DLD1 (cell line): ENCODE results near the gene ZSCAN12.
"Not testable (repeated sequence)": the region's sequence is repeated elsewhere in the genome, so short reads cannot be mapped to it uniquely, and the experiment has no call there.

ENCODE experiments used
- in situ Hi-C: cut with HindIII; loops from 2 replicates; pipeline ENCODE4 v1.10.0; 2017; ENCODE audit warnings: low sequenced_read_pairs

Gene ZSCAN12

DNA sequence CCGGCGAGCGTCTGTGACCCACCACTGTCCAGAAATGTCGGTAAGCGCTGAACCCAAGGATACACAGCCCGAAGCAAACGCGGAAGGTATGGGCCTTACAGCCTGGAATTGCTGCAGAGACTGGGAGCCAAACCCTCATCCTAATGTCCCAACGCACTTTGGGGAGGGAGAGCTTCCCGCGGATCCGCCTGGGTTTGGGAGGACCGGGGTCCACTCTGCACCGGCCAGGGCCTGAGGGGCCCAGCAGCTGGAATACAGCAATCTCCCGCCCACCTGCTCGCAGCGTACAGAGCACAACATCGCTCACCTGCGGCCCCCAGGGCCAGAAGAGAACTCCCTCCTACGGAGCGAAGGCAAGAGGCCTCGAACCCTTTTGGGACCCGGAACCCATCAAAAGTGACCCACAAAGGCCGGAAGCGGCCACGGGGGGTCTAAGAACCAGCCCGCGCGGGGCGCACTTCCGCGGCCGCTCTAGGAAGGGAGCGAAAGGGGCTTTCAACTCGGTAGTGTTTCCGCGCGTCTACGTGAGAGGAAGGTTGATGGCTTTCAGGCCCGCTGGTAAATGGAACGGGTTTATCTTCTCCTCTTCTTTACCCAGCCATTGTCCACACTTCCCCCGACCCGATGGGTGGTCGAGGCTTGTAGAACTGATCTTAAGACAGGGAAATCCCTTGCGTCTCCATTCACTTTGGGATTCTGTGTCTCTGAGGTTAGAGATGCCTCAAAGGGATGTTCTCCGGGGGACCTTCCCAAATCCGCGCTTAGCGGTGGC lies at the start of gene ZSCAN12:
ZSCAN12 (minus strand) TSS at position 398 of the 772 bp plus-strand sequence. CDS start 1,342 bp downstream, outside the sequence.
- in situ Hi-C loops = no loop called here

DNA sequence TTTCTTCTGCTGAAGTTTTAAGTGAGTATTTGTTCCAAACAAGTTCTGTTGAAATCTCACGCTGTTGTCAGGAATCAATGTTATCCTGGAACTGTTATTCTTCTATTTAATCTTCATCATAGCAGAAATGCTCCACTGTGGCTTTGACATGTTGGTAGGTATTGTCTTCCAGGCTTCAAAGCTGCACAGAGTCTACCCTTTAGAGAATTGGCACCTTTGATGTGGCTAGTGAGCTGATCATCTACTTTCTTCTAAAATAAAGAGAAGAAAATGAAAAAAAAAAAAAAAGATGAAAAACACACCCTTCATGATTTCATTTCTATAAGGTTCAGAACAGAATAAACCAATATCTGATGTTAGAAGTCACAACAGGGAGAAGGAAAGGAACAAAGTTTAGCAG lies 49.5 kb upstream of the ZSCAN12 start:
- in situ Hi-C loops = no loop called here

DNA sequence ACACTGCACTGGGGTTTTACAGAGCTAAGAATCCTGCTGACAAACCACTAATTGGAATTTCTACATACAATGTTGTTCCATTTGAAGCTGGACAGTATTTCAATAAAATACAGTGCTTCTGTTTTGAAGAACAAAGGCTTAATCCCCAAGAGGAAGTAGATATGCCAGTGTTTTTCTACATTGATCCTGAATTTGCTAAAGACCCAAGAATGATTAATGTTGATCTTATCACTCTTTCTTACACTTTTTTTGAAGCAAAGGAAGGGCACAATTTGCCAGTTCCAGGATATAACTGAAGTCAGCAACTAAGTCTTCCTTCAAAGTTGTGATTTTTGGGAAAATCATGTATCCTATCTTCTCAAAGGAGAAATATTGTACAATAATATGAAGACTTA lies 48.0 kb upstream of the ZSCAN12 start:
- in situ Hi-C loops = not testable (repeated sequence)

DNA sequence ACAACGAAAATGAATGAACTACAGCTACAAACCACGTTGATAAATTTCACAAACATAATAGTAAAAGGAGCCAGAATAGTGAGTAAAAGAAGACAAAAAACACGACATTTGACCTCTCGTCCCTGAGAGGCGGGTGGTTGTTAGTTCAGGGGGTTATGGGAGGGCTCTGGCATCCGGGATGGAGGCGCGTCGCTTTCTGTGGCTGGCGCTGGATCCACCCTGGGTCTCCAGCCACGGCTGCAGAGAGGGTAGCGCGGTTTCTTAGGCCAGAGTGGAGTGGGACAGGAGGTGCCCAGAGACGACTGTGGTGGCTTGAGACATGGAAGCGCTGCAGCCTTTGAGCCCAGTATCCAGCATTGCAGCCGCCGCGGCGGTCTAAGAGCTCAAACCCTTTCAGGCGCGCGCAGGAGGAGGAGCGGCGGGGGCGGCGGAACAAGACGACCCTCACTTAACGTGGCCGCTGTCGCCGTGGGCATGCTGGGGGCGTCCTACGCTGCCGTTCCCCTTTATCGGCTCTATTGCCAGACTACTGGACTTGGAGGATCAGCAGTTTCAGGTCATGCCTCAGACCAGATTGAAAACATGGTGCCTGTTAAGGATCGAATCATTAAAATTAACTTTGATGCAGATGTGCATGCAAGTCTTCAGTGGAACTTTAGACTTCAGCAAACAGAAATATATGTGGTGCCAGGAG lies 47.4 kb upstream of the ZSCAN12 start:
- in situ Hi-C loops = no loop called here

DNA sequence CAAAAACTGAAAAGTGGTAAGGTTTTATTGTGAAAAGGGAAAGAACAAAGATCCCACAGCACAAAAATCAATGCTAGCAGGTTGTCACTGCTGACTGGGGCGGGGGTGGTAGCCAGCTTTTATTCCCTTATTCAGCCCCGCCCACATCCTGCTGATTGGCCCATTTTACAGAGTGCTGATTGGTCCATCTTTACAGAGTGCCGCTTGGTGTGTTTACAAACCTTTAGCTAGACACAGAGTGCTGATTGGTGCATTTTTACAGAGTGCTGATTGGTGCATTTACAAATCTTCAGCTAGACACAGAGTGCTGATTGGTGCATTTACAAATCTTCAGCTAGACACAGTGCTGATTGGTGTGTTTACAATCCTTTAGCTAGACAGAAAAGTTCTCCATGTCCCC lies 45.2 kb upstream of the ZSCAN12 start:
- in situ Hi-C loops = not testable (repeated sequence)

DNA sequence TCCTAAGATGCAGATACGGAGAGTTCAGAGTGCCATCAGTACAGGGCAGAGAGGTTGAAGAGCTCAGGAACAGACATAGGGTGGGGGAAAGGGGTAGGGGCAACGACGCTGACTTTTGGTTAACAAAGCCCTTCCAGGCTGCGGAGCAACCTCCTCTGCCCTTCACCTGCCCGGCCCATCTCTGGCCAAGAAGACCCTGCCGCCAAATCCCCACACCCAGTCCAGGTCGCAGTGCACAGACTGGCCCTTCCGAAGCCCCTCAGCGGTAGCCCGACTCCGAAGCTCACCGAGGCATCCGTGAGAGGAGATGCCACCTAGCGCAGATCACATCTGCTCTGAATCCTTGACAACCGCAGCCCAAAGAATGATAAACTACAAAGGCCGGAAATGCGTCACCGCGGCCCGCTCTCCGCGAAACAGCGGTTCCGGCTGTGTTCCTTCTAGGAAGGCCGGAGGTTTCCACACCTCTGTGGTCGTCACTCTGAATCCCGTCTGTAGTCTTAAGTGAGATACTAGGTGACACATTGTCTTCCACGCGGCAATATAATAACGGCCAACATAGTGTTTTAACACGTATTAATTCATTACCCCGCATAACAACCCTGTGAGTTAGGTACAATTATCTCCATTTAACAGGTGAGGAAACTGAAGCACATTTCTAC lies 43.7 kb upstream of the ZSCAN12 start, which contains the start of gene ZSCAN23:
ZSCAN23 (minus strand) TSS at position 380 of the 662 bp plus-strand sequence. CDS start 7,225 bp downstream, outside the sequence.
- in situ Hi-C loops = no loop called here

DNA sequence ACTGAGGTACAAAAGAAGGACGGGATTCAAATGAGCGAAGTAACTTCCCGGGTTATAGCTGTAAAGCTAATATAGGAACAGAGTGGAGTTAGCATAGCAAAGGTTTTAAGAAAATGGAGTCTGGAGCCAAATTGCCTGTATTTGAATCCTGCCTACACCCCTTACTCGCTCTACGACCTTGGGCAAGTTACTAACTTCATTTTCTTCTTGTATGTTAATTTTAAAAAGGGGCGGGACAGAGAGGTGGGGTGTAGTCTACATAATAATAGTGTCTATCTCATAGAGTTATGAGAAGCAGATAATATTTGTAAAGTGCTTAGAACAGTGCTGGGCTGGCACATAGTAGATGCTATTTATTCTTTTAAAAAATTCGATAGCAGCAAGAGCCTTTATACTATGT lies 43.0 kb upstream of the ZSCAN12 start:
- in situ Hi-C loops = no loop called here

DNA sequence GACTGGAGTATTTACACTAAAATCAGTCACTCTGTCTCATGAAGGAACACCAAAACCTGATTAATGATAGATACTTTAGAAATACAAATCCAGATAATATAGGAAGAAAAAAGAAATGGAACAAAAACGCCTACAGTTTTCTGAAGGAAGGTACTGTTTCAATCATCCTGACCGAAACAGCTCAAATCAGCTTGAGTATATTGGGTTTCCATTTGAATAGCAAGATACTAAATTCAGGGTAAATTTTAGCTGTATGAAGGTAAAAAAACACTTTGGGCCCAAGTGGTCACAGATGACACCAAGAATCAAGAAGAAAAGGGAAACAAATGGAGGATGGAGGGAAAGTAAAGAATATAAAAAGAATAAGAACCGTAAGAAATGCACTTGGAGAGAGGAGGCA lies 36.9 kb upstream of the ZSCAN12 start:
- in situ Hi-C loops = no loop called here

DNA sequence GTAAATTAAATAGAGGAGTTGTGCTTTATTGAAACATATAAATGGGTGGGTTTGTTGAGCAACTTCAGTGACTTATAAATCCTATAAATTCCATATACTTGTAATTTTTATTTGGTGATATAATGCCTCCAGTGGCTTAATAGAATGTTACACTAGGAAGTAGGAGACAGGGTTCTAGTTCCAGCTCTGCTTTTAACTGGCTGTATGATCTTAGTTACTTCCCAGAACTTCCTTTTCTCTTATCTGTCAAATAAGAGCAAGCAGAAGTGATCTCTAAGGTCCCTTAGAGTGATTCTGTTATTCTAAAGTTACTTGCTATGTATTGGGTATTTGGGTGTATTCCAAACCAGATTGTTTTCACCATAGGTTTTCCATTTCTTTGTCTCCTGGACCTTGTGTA lies 33.6 kb upstream of the ZSCAN12 start:
- in situ Hi-C loops = no loop called here

DNA sequence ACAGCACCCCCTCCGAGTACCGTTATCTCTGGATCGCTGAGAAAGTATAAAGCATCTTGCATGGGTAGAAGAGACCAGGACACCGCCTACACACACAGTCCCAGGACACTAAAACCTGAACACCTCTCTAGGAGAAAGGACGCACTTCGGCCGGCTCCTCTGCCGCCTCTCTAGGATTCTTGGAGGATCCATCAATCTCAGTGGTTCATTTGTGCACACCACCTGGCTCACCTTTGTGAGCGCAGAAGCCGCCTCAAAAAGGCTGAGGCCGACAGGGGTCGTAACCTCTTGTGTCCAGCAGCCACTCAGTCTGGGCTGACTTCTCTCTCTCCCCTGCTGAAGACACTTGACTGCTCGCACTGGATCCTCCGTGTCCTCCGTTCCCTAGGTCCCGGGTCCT lies 30.2 kb upstream of the ZSCAN12 start:
- in situ Hi-C loops = no loop called here

DNA sequence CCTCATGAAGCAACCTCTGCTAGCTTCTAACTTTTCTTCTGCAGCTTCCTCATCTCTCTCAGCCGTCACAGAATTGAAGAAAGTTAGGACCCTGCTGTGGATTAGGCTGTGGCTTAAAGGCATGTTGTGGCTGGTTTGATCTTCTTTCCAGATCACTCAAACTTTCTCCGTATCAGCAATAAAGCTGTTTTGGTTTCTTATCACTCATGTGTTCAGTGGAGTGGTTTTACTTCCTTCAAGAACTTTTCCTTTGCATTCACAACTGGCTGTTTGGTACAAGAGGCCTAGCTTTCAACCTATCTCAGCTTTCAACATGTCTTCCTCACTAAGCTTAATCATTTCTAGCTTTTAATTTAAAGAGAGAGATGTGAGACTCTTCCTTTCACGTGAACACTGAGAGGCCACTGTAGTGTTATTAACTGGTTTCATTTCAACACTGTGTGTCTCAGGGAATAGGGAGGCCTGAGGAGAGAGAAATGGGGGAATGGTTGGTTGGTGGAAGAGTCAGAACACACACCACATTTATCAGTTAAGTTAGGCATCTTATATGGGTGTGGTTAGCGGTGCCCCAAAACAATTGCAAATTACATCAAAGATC lies 26.5 kb upstream of the ZSCAN12 start:
- in situ Hi-C loops = no loop called here

DNA sequence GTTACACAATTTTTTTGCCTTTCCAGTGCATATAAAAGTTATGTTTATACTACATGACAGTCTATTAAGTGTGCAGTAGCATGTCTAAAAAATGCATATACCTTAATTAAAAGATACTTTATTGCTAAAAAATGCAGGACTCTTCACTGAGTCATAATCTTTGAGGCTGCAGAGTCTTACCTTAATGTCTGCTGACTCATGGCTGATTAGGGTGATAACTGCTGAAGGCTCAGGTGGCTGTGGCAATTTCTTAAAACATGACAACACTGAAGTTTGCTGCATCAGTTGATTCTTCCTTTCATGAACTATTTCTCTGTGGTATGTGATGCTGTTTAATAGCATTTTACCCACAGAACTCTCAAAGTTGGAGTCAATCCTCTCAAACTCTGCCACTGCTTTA lies 24.6 kb upstream of the ZSCAN12 start:
- in situ Hi-C loops = no loop called here

DNA sequence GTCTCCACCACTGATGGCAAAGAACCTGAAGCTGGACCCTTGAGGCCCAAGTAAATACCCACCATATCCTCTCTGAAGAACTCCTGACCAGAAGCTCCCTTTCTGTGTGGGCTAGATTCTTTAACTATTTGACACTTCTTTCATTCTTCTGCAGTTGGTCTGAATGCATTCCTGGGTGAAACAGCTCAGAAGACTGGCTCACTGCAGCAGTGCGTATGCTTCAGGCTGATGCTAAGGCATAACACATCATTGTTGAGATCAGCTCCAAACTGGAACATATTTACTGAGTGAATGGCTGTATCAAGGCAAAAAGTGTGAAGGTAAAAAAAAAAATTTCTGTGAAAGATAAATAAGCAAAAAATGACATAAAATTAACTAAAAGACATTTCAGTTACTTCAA lies 24.0 kb upstream of the ZSCAN12 start:
- in situ Hi-C loops = no loop called here

DNA sequence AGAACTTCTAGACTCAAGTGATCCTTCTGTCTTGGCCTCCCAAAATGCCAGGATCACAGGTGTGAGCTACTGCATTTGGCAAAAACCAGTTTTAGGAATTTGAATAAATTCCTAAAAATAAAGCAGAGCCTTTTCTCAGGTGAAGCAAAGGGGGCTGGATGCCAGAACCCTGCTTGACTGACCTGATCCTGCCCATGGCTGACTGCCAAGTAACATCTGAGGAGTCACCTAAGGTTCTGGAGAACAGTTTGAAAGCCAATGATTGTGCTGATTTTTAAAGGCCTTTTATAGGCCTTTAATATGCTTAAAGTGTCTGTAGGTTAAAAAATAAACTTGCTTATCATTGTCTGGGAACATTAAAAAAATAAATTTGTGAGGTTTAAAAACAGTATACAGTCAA lies 14.1 kb upstream of the ZSCAN12 start:
- in situ Hi-C loops = no loop called here

DNA sequence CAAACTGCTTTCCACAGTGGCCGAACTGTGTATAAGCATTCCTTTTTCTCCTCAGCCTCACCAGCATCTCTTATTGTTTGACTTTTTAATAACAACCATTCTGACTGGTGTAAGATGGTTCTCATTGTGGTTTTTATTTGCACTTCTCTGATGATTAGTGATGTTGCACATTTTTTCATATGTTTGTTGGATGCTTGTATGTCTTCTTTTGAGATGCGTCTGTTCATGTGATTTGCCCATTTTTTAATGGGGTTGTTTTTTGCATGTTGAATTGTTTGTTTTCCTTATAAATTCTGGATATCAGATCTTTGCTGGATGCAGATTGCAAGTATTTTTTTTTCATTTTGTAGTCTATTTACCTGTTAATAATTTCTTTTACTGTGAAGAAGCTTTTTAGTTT lies 11.2 kb upstream of the ZSCAN12 start:
- in situ Hi-C loops = no loop called here

DNA sequence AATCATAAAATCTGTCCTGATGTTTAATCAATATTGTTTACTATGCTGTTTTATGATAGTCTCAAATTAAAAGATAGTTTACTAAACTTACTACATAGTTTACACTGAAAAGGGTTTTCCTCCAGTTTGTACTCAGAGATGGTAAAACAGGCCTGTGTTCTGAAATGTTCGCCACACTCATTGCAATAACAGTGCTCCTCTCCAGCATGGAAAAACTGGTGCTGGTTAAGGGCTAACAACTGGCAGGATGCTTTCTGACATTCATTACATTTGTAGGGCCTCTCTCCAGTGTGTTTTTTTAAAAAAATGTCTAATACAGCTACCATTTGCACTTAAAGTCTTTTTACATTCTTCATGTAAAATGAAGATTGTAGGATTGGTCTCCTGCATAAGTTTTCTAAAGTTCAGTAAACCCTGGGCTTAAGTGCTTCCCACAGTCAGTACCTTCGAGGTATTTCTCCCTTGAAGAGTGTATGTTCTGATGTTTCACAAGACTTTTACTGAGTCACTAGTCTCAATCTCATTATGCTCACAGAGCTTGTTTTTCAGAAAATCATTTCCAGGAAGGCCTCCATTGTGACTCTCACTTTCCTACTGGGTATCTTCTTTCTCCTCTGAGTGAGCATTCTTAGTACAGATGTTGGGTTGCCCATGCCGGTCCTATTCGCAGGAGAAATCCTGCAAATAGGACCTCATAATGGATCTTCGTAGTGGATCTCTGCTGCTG lies 8.7 kb upstream of the ZSCAN12 start:
- in situ Hi-C loops = no loop called here

DNA sequence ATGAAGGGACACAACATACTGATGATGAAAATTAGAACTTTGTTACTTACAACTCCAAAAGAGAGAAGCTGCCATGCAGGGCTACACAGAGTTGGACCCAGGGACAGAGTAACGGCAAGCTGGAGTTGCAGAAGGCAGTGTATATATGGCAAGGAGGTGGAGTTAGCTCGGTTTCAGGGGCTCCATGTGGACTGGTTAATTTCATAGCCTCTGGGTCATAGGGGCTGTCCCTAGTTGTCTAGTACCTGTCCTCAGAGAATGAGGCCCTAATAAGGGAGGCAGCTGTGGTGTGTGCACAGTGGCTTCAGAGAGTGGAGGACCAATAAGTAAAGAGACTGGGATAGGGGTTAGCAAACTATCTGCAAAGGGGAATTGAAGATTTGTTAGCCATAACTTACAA lies 7.9 kb upstream of the ZSCAN12 start:
- in situ Hi-C loops = no loop called here

DNA sequence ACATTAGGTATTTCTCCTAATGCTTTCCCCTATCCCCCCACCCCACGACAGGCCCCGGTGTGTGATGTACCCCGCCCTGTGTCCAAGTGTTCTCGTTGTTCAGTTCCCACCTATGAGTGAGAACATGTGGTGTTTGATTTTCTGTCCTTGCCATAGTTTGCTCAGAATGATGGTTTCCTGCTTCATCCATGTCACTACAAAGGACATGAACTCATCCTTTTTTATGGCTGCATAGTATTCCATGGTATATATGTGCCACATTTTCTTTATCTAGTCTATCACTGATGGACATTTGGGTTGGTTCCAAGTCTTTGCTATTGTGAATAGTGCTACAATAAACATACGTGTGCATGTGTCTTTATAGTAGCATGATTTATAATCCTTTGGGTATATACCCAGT lies 4.4 kb upstream of the ZSCAN12 start:
- in situ Hi-C loops = not testable (repeated sequence)

DNA sequence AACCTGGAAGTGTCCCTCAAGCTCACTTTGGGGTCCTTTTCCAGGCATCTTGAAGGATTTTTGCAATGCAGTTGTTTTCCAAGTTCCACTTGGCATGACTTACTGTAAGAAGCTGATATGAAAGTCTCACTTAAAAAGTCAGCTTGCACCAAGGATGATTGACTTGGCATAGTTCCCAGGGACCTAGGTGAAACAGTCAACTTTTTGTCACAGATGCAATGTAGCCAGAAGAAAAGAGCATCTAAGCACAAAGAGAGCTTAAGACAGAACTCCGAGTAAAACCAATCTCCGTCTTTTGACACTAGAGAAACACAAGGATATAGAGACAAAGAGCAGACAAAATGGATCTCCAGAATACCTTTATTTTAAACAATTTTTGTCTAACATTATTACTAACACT lies 2.6 kb upstream of the ZSCAN12 start:
- in situ Hi-C loops = no loop called here

DNA sequence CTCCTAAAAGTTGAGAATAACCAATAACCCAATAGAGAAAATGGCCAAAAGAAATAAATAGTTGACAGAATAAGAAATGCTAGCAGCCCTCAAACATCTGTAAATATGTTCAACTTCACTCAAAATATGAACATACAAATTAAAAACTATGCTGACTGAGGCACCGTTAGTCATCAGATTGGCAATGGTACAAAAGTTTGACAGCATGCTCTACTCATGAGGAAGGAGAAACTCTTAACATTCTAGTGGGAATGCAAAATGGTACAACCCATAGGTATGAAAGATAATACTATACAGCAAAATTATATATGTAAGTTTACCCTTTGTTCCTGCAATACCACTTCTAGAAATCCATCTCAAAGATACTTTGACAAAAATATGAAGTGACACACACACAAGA lies 1.6 kb upstream of the ZSCAN12 start:
- in situ Hi-C loops = no loop called here

DNA sequence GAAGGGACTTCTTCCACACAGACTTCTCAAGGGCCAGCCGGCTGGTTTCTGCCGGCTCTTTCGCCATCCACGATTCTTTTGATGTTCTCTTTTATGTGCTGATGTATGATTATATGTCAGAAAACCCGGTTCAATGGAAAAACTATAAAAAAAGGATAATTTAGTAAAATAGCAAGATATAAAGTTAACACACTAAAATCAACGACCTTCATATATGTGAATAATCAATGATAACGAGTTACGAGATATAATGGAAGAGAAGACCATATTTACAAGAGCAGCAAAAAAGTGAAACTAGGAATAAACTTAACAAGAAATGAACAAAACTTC lies 540 bp upstream of the ZSCAN12 start:
- in situ Hi-C loops = no loop called here
